ENCODE results near the gene ANO9.

GRCh38 chr11:450809-451451 lies 9.1 kb upstream of the ANO9 start:
- TF ChIP-seq CTCF (IDR thresholded peaks at IDR 0.05) (peak in 4 of 12 donors; percentile 16 to 30 (median 20)), POLR2A (IDR thresholded peaks at IDR 0.05) (no peak)

Data from heart left ventricle (tissue), 13 donors.